Measurements from ENCODE around the gene APBB1. TPM values are rescaled to one million over a fixed set of nuclear protein-coding genes. Genes with fewer than 3 reads are reported as not detected.

The APBB1 gene
- total RNA-seq, 4 donors from 2014 or later = 36.4 to 54.1 (median 45.4) TPM

DNA sequence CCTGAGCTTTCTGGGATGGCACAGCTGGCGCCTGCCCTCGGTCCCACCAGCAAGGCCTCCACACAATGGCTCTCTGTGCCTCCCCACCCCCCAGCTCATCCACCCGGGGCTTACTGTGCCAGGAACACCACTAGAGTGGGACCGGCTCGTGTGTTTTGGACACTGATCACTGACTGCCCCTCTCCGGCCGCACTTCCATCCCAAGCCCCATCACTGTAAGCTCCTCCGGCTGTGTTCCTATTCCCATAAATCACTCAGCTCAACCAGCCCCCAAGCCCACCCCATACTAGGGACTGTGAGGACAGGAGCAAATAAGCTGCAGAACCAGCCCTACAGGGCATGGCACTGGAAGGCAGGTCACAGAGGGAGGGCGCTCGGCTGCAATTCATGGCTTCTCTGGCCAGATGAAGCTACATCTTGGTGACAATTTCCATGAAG, 7.3 kb downstream of the APBB1 start:
- TF ChIP-seq POLR2A (IDR thresholded peaks at IDR 0.05) = no peak
- TF ChIP-seq, protein P1, sequence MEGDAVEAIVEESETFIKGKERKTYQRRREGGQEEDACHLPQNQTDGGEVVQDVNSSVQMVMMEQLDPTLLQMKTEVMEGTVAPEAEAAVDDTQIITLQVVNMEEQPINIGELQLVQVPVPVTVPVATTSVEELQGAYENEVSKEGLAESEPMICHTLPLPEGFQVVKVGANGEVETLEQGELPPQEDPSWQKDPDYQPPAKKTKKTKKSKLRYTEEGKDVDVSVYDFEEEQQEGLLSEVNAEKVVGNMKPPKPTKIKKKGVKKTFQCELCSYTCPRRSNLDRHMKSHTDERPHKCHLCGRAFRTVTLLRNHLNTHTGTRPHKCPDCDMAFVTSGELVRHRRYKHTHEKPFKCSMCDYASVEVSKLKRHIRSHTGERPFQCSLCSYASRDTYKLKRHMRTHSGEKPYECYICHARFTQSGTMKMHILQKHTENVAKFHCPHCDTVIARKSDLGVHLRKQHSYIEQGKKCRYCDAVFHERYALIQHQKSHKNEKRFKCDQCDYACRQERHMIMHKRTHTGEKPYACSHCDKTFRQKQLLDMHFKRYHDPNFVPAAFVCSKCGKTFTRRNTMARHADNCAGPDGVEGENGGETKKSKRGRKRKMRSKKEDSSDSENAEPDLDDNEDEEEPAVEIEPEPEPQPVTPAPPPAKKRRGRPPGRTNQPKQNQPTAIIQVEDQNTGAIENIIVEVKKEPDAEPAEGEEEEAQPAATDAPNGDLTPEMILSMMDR (IDR thresholded peaks at IDR 0.05) = no peak
- no peak for DNase-seq
- no peak overlapping the region for H3K27ac ChIP-seq
- 91 to 95% methylated on average over 10 of the region's 10 CpGs for WGBS, 2 donors
- H3K9me3 ChIP-seq = no peaks in the 10 kb centered on the region
- H3K4me3 ChIP-seq (replicated peaks in 1 of 3) = no peak overlapping the region
- H3K4me1 ChIP-seq = no peaks in the 10 kb centered on the region
- peaks cover 6 to 8% of the 10 kb centered on the region in 2 donors for H3K36me3 ChIP-seq
- H3K27me3 ChIP-seq = no peaks in the 10 kb centered on the region
- intact Hi-C loops (cut with DNase I) = no loop called here

DNA sequence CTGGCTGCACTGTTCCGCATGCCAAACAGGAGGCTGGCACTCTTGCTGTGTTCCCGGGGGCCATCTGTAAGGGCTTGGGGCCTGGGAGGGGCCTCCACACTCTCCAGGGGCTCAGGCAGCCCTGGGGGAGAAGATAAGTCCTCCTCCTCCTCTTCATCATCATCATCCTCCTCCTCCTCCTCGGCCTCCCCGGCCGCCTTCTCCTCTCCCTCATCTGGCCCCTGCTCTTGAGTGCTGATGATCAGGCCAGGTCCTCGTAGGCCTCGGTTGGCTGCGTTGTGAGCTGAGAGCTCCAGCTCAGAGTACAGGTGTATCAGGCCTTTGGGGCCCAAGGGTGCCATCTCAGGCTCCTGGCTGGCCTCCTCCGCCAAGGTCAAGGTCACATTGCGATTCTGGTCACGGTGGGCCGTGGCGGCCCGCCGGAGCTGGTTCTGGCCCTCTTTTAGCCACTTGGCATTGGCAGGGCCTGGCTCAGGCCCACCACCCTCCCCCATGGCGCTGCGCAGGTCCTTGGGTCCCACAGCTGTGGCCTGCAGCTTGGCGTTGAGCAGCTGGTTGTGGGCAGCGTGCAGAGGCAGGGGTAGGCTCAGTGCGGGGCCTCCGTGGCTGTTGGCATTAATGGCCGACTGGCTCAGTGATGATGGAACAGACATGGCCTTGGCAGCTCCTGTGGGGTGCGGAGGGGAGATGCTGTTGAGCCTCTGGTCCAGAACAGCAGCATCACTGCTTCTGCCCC, 8.0 kb downstream of the APBB1 start:
- no peak for DNase-seq
- Histone ChIP-seq H3K27me3 (no peaks in the 10 kb centered on the region), H3K4me1 (no peaks in the 10 kb centered on the region), H3K36me3 (peaks cover 6 to 8% of the 10 kb centered on the region in 2 donors), H3K27ac (no peak overlapping the region), H3K9me3 (no peaks in the 10 kb centered on the region), H3K4me3 (replicated peaks in 1 of 3) (no peak overlapping the region)
- 93 to 95% methylated on average over 9 to 15 of the region's 23 CpGs for WGBS, 2 donors
- TF ChIP-seq, protein P1 (IDR thresholded peaks at IDR 0.05) = no peak
- TF ChIP-seq POLR2A (IDR thresholded peaks at IDR 0.05) = no peak
- intact Hi-C loops (cut with DNase I) = no loop called here

DNA sequence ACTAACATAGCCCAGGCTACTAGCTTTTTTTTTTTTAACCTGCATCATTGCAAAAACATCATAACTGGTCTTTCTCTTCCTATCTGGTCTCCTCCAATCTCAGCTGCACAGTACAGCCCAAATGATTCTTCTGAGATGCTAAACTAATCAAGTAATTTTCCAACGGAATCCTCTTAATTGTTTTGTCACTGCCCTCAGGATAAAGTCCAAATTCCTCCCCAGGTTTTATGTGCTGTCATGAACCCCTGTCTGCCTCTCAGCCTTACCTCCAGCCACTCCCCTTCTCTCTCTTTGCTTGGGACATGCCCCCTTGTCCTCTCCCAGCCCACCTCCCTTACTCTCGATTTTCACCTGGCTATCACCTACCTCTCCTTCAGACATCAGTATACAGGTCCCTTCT, 12.5 kb downstream of the APBB1 start:
- WGBS, 2 donors = 61 to 65% methylated on average over 2 of the region's 2 CpGs
- H3K9me3 ChIP-seq = no peaks in the 10 kb centered on the region
- intact Hi-C loops (cut with DNase I) = no loop called here
- DNase-seq = no peak
- no peak overlapping the region for H3K4me3 ChIP-seq (replicated peaks in 1 of 3)
- TF ChIP-seq, protein P1 (IDR thresholded peaks at IDR 0.05) = no peak
- TF ChIP-seq POLR2A (IDR thresholded peaks at IDR 0.05) = no peak
- H3K27ac ChIP-seq = no peak overlapping the region
- no peaks in the 10 kb centered on the region for H3K27me3 ChIP-seq
- H3K36me3 ChIP-seq = peaks cover 6 to 8% of the 10 kb centered on the region in 2 donors
- H3K4me1 ChIP-seq = no peaks in the 10 kb centered on the region

DNA sequence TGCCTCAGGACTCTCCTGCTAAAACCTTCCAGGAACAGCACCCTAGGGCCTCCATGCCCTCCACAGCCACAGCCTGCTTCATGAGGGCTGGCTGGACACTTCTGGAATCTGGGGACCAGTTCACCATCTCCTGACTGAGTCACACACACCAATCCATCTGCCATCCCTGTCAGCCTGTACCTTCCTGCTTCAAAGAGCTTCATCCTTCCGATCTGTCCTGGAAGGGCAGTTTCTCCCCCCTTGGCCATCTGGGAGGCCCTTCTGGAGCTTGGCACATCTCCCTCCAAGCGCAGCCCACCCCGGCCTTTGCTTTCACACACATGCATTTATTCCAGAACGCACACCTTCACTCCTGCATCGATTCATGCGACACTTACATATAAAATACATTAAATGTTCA, 13.0 kb downstream of the APBB1 start:
- peaks cover 6 to 8% of the 10 kb centered on the region in 2 donors for H3K36me3 ChIP-seq
- intact Hi-C loops (cut with DNase I) = no loop called here
- 94 to 96% methylated on average over 6 of the region's 6 CpGs for WGBS, 2 donors

More for the DNA sequence above, 13.0 kb downstream of the APBB1 start:
- no peaks in the 10 kb centered on the region for H3K27me3 ChIP-seq
- DNase-seq = no peak
- TF ChIP-seq, protein P1 (IDR thresholded peaks at IDR 0.05) = no peak
- no peak for TF ChIP-seq POLR2A (IDR thresholded peaks at IDR 0.05)
- H3K4me1 ChIP-seq = no peaks in the 10 kb centered on the region
- H3K27ac ChIP-seq = no peak overlapping the region
- no peaks in the 10 kb centered on the region for H3K9me3 ChIP-seq
- no peak overlapping the region for H3K4me3 ChIP-seq (replicated peaks in 1 of 3)

Data from thyroid gland (tissue), 4 donors.